ENCODE measurements around the gene KLHL21. TPM values are rescaled to one million over a fixed set of nuclear protein-coding genes. Genes with fewer than 3 reads are reported as not detected.

The KLHL21 gene
- total RNA-seq, 1 experiment from 2014 or later, result 38.0 TPM

DNA sequence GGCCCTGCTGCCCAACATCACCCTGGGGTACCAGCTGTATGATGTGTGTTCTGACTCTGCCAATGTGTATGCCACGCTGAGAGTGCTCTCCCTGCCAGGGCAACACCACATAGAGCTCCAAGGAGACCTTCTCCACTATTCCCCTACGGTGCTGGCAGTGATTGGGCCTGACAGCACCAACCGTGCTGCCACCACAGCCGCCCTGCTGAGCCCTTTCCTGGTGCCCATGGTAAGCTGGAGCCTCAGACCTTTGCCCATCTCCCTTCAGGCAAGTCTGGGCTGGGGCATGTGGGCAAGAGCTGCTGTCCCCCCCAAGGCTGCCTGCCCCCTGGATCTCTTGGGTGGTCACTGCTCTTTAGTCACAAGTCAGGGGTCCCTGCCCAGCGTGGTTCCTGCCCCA lies 31.7 kb downstream of the KLHL21 start:
- ChIA-PET CTCF (no interaction called here), POLR2A (ENCODE audit: low non-redundant PET) (no interaction called here)
- no peak for TF ChIP-seq EZH2 (IDR thresholded peaks at IDR 0.05; ENCODE audit: borderline replicate concordance, low read depth, low read length, poor library complexity, severe bottlenecking)
- TF ChIP-seq, protein P1, sequence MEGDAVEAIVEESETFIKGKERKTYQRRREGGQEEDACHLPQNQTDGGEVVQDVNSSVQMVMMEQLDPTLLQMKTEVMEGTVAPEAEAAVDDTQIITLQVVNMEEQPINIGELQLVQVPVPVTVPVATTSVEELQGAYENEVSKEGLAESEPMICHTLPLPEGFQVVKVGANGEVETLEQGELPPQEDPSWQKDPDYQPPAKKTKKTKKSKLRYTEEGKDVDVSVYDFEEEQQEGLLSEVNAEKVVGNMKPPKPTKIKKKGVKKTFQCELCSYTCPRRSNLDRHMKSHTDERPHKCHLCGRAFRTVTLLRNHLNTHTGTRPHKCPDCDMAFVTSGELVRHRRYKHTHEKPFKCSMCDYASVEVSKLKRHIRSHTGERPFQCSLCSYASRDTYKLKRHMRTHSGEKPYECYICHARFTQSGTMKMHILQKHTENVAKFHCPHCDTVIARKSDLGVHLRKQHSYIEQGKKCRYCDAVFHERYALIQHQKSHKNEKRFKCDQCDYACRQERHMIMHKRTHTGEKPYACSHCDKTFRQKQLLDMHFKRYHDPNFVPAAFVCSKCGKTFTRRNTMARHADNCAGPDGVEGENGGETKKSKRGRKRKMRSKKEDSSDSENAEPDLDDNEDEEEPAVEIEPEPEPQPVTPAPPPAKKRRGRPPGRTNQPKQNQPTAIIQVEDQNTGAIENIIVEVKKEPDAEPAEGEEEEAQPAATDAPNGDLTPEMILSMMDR (conservative IDR thresholded peaks at IDR 0.05; ENCODE audit: low read depth, low read length), result no peak
- H3K36me3 ChIP-seq (ENCODE audit: insufficient read depth, low read length, poor library complexity, severe bottlenecking), result no peaks in the 10 kb centered on the region
- no peaks in the 10 kb centered on the region for H3K4me1 ChIP-seq (ENCODE audit: insufficient read depth, low read length, poor library complexity, severe bottlenecking)
- peaks cover 2% of the 10 kb centered on the region for H3K27me3 ChIP-seq (replicated peaks; ENCODE audit: insufficient read depth, low read depth, low read length, poor library complexity)
- DNase-seq (ENCODE audit: low spot score), result no peak
- no peak overlapping the region for H3K4me3 ChIP-seq (ENCODE audit: low read depth, low read length, poor library complexity, severe bottlenecking)
- intact Hi-C loops (cut with micrococcal nuclease; ENCODE audit: unreplicated experiment), result no loop called here
- no peak overlapping the region for H3K27ac ChIP-seq (ENCODE audit: low read depth, low read length, poor library complexity, severe bottlenecking)
- no TSS peak for BruUV-seq (replicated peaks)
- no peaks in the 10 kb centered on the region for H3K9me3 ChIP-seq (ENCODE audit: low read depth, low read length, poor library complexity, severe bottlenecking)

DNA sequence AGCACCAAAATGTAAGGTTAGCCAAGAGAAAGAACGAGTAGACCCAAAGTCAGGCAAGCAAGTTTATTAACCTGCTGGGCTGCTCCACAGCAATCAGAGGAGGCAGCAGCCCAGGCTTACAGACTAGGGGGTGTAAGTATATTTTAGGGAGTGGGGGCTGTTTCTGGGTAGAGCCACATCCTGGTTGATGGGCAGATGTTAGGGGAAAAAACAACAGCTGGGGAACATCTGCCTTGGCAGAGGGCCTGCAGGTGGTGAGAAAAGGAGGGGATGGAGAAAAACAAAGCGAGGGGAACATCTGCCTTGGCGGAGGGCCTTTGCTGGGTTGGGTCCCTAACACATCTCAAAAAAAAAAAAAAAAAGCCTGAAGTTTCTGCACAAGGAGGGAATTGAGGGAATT lies 32.6 kb downstream of the KLHL21 start:
- no peak for TF ChIP-seq EZH2 (IDR thresholded peaks at IDR 0.05; ENCODE audit: borderline replicate concordance, low read depth, low read length, poor library complexity, severe bottlenecking)
- TF ChIP-seq, protein P1 (conservative IDR thresholded peaks at IDR 0.05; ENCODE audit: low read depth, low read length), result no peak
- peaks cover 8% of the 10 kb centered on the region for H3K27me3 ChIP-seq (replicated peaks; ENCODE audit: insufficient read depth, low read depth, low read length, poor library complexity)
- no peak overlapping the region for H3K27ac ChIP-seq (ENCODE audit: low read depth, low read length, poor library complexity, severe bottlenecking)
- no TSS peak for BruUV-seq (replicated peaks)
- no peak overlapping the region for H3K4me3 ChIP-seq (ENCODE audit: low read depth, low read length, poor library complexity, severe bottlenecking)
- intact Hi-C loops (cut with micrococcal nuclease; ENCODE audit: unreplicated experiment), result no loop called here
- no peaks in the 10 kb centered on the region for H3K9me3 ChIP-seq (ENCODE audit: low read depth, low read length, poor library complexity, severe bottlenecking)
- CTCF ChIA-PET, result no interaction called here
- H3K36me3 ChIP-seq (ENCODE audit: insufficient read depth, low read length, poor library complexity, severe bottlenecking), result no peaks in the 10 kb centered on the region
- no peaks in the 10 kb centered on the region for H3K4me1 ChIP-seq (ENCODE audit: insufficient read depth, low read length, poor library complexity, severe bottlenecking)
- POLR2A ChIA-PET (ENCODE audit: low non-redundant PET), result no interaction called here
- no peak for DNase-seq (ENCODE audit: low spot score)

DNA sequence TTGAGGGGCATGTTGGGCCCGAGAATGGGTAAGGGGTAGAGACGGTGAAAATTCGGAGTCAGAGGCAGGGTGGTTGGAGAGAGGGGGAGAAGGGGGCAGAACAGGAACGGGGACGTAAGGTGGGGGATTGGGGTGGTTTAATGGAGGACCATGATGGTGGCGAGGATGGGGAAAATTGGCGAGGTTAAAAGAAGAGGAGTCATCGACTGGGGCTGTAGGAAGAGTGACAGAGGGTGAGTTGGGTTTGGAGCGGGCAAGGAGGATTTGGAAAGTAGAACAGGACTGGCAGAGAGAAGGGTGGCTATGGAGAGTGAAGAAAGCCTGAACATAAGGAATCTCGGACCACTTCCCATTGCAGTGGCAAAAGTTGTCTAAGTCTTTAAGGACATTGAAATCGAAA lies 33.6 kb downstream of the KLHL21 start:
- Histone ChIP-seq H3K4me1 (ENCODE audit: insufficient read depth, low read length, poor library complexity, severe bottlenecking) (no peaks in the 10 kb centered on the region), H3K27me3 (replicated peaks; ENCODE audit: insufficient read depth, low read depth, low read length, poor library complexity) (peaks cover 17% of the 10 kb centered on the region), H3K9me3 (ENCODE audit: low read depth, low read length, poor library complexity, severe bottlenecking) (no peaks in the 10 kb centered on the region), H3K27ac (ENCODE audit: low read depth, low read length, poor library complexity, severe bottlenecking) (no peak overlapping the region), H3K4me3 (ENCODE audit: low read depth, low read length, poor library complexity, severe bottlenecking) (no peak overlapping the region), H3K36me3 (ENCODE audit: insufficient read depth, low read length, poor library complexity, severe bottlenecking) (no peaks in the 10 kb centered on the region)
- POLR2A ChIA-PET (ENCODE audit: low non-redundant PET), result no interaction called here
- intact Hi-C loops (cut with micrococcal nuclease; ENCODE audit: unreplicated experiment), result no loop called here
- CTCF ChIA-PET, result no interaction called here
- no peak for TF ChIP-seq EZH2 (IDR thresholded peaks at IDR 0.05; ENCODE audit: borderline replicate concordance, low read depth, low read length, poor library complexity, severe bottlenecking)
- TF ChIP-seq, protein P1 (conservative IDR thresholded peaks at IDR 0.05; ENCODE audit: low read depth, low read length), result no peak
- no TSS peak for BruUV-seq (replicated peaks)
- DNase-seq (ENCODE audit: low spot score), result no peak

Measured in A673 (cell line).